Rectal smooth muscle tissue (tissue), 1 donor: ENCODE measurements around the gene PRKD1.
"Not testable (repeated sequence)": the region's sequence is repeated elsewhere in the genome, so short reads cannot be mapped to it uniquely, and the experiment has no call there.

ENCODE experiments used
- H3K27ac ChIP-seq: one replicate; pipeline ENCODE4 v1.7.0; 2013; ENCODE audit warnings: low read depth, low read length, inconsistent platforms
- H3K27me3 ChIP-seq: one replicate; pipeline ENCODE4 v1.7.0; 2013; ENCODE audit warnings: low read length; ENCODE audit not compliant: control insufficient read depth, insufficient read depth
- H3K36me3 ChIP-seq: one replicate; pipeline ENCODE4 v1.7.0; 2013; ENCODE audit warnings: low read length; ENCODE audit not compliant: control insufficient read depth, insufficient read depth
- H3K4me1 ChIP-seq: one replicate; pipeline ENCODE4 v1.7.0; 2013; ENCODE audit warnings: low read length; ENCODE audit not compliant: control insufficient read depth, insufficient read depth
- H3K4me3 ChIP-seq: one replicate; pipeline ENCODE4 v1.7.0; 2013; ENCODE audit warnings: low read length
- H3K9ac ChIP-seq: one replicate; pipeline ENCODE4 v1.7.0; 2013; ENCODE audit warnings: low read length

Gene PRKD1

DNA sequence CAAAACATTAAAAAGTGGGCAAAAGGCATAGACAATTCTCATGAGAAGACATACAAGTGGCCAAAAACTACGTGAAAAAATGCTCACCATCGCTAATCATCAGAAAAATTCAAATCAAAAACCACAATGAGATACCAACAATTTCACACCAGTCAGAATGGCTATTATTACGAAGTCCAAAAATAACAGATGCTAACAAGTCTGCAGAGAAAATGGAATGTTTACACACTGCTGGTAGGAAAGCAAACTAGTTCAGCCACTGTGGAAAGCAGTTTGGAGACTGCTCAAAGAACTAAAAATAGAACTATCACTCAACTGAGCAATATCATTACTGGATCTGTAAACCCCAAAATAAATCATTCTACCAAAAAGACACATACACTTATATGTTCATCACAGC, 76.2 kb downstream of the PRKD1 start:
- Histone ChIP-seq H3K4me3 (no peak overlapping the region), H3K27me3 (no peaks in the 10 kb centered on the region), H3K9ac (no peak overlapping the region), H3K4me1 (no peaks in the 10 kb centered on the region), H3K27ac (no peak overlapping the region), H3K36me3 (no peaks in the 10 kb centered on the region)

DNA sequence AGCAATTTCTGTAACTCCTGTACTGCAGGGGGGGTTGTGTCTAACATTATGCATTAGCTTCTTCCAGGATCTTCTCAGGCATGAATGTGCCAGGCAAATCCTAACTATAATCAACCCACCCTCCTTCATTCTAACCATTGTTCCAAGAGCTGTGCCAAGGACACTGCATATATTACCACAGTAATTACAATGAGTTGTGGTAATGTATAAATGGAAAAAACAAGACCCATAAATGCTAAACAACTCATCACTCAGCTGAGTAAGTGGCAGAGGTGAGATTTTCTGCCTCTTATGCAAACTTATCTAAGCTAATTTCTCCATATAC, 80.6 kb downstream of the PRKD1 start:
- H3K27me3 ChIP-seq = no peaks in the 10 kb centered on the region
- no peak overlapping the region for H3K9ac ChIP-seq
- no peak overlapping the region for H3K27ac ChIP-seq
- no peak overlapping the region for H3K4me3 ChIP-seq
- H3K4me1 ChIP-seq = no peaks in the 10 kb centered on the region
- H3K36me3 ChIP-seq = no peaks in the 10 kb centered on the region

- no peak overlapping the region for H3K9ac ChIP-seq
- H3K4me3 ChIP-seq = no peak overlapping the region
- H3K27me3 ChIP-seq = no peaks in the 10 kb centered on the region
- no peak overlapping the region for H3K27ac ChIP-seq
- no peaks in the 10 kb centered on the region for H3K4me1 ChIP-seq
- no peaks in the 10 kb centered on the region for H3K36me3 ChIP-seq
Measured at GRCh38 chr14:29846339-29847055, 81.2 kb downstream of the PRKD1 start.

DNA sequence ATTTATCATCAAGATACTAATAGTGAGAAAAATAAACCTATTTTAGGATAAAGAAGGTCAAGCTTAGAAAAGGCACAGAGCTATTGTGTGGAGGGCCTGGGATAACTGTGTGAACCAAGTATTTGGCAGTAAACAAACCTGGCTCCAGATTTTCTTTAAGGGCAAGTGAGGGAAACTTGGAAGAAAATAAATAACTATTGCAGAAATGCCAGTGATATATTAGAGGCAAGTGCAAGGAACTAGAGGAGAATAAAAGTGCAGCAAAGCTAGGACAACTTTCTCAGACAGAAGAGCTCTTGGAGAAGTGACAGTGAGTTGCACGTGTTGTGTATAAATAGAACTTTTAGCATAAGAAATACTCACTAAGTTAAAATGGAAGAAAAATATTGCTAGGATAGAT, 83.7 kb downstream of the PRKD1 start:
- H3K4me3 ChIP-seq = no peak overlapping the region
- H3K9ac ChIP-seq = no peak overlapping the region
- no peak overlapping the region for H3K27ac ChIP-seq
- peaks cover 2% of the 10 kb centered on the region for H3K36me3 ChIP-seq
- H3K27me3 ChIP-seq = no peaks in the 10 kb centered on the region
- H3K4me1 ChIP-seq = no peaks in the 10 kb centered on the region

DNA sequence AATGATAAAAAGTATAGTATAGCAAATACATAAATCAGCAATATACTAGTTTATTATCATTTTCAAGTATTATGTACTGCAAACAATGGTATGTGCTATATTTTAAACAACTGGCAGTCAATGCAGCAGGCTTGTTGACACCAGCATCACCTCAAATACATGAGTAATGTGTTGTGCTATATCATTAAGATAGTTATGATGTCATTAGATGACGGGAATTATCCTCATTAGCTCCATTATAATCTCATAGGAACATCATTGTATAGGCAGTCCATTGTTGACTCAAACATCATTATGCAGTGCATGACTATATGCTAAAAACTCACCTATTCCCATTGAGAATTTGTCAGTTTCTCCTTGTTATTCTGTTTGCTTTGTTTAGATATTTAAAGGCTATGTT, 85.4 kb downstream of the PRKD1 start:
- no peak overlapping the region for H3K4me3 ChIP-seq
- H3K27me3 ChIP-seq = no peaks in the 10 kb centered on the region
- peaks cover 2% of the 10 kb centered on the region for H3K36me3 ChIP-seq
- H3K27ac ChIP-seq = no peak overlapping the region
- H3K4me1 ChIP-seq = no peaks in the 10 kb centered on the region
- H3K9ac ChIP-seq = no peak overlapping the region

DNA sequence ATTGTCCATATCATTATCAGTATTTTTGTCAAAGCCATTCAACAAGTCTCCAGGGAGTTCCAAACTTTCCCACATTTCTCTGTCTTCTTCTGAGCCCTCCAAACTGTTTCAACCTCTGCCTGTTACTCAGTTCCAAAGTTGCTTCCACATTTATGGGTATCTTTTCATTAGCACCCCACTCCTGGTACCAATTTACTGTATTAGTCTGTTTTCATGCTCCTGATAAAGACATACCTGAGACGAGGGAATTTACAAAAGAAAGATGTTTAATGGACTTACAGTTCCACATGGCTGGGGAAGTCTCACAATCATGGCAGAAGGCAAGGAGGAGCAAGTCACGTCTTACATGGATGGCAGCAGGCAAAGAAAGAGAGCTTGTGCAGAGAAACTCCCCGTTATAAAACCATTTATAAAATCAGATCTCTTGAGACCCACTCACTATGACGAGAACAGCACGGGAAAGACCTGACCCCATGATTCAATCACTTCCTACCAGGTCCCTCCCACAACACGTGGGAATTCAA, 87.2 kb downstream of the PRKD1 start:
- H3K4me3 ChIP-seq = not testable (repeated sequence)

GRCh38 chr14:29839691-29840090, 88.0 kb downstream of the PRKD1 start:
- not testable (repeated sequence) for H3K36me3 ChIP-seq, H3K9ac ChIP-seq, H3K27me3 ChIP-seq, H3K27ac ChIP-seq, H3K4me1 ChIP-seq, H3K4me3 ChIP-seq

More for the DNA sequence above, 87.2 kb downstream of the PRKD1 start:
- H3K9ac ChIP-seq, H3K36me3 ChIP-seq, H3K27me3 ChIP-seq, H3K4me1 ChIP-seq, H3K27ac ChIP-seq: not testable (repeated sequence)

- no peaks in the 10 kb centered on the region for H3K4me1 ChIP-seq
- no peak overlapping the region for H3K27ac ChIP-seq
- no peak overlapping the region for H3K9ac ChIP-seq
Measured at GRCh38 chr14:29838752-29839151, 88.9 kb downstream of the PRKD1 start.

DNA sequence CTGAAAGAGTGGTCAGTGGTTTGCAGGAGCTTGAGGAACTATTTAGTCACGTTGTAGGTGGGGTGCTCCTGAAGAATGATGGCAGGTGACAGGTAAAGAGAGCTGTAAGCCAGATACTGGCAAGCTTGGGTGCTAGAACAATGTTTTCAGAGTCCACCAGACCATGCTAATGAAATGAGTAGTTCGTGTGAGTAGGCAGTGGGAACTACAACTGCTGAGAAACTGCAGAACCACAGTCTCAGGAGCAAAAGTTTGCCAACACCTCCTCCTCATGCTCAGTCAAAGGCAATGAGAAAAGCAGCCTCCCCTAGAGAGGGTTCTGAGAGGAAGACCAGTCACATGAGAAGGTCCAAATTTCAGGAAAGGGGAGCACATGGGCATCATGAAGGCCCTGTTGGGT, 91.3 kb downstream of the PRKD1 start:
- Histone ChIP-seq H3K36me3 (peaks cover 2% of the 10 kb centered on the region), H3K4me1 (no peaks in the 10 kb centered on the region), H3K4me3 (no peak overlapping the region), H3K27me3 (no peaks in the 10 kb centered on the region), H3K9ac (no peak overlapping the region), H3K27ac (no peak overlapping the region)

More at GRCh38 chr14:29838752-29839151, 88.9 kb downstream of the PRKD1 start:
- Histone ChIP-seq H3K36me3 (peaks cover 2% of the 10 kb centered on the region), H3K27me3 (no peaks in the 10 kb centered on the region), H3K4me3 (no peak overlapping the region)

GRCh38 chr14:29832042-29832441, 95.6 kb downstream of the PRKD1 start:
- Histone ChIP-seq H3K9ac (no peak overlapping the region), H3K27ac (no peak overlapping the region), H3K4me1 (no peaks in the 10 kb centered on the region), H3K36me3 (no peaks in the 10 kb centered on the region), H3K4me3 (no peak overlapping the region), H3K27me3 (no peaks in the 10 kb centered on the region)

DNA sequence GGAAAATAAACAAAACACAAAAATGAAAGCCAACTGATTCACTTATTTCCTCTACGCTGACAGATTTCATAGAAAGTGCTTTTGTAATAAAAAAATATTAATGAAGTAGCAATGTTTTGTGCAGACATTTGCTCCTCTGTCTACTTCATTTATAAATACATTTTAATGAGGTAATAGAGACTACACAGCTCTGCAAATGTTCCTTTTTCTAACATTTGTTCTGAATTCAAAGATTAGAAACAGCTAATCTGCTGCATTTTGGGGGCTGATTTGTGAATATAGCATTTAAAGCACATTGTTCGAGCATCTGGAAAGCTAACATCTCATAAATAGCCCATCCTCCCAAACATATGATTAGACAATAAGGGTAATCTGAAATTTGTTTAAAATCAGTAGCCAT, 97.8 kb downstream of the PRKD1 start:
- no peak overlapping the region for H3K27ac ChIP-seq
- H3K9ac ChIP-seq = no peak overlapping the region
- H3K27me3 ChIP-seq = no peaks in the 10 kb centered on the region
- H3K4me1 ChIP-seq = no peaks in the 10 kb centered on the region
- H3K4me3 ChIP-seq = no peak overlapping the region
- H3K36me3 ChIP-seq = no peaks in the 10 kb centered on the region

DNA sequence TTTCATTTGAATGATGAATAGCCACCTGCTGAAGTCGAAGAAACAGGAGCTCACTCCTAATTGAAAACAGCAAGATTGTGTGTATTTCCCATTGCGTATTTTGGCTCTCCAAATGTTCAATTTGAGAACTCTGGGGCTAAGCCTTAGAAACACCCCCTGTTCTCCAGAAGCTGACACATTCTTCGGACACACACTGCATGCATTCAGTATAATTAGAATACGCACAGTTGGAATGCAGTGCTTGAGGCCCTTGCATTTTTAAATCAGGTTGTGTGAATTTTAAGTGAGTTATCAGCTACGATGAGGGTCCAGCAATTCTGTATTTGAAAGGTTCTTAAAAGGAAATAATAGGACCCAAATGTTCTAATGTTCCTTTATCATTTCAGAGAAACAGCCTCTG, 103.8 kb downstream of the PRKD1 start:
- no peak overlapping the region for H3K9ac ChIP-seq

DNA sequence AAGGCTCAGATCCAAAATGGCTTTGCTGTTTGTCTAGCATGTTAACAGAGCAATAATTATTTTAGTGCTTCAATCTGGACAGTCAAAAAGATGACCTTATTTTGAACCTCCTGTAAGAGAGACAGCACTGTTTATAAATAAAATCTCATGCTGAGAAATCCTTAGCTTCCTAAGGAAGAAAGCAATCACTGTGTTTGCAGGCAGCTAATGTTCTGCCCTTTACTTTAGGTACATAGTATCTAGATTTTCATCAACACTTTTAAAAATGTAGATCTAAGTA, 105.3 kb downstream of the PRKD1 start:
- H3K4me1 ChIP-seq = peaks cover 18% of the 10 kb centered on the region
- no peak overlapping the region for H3K27ac ChIP-seq
- H3K27me3 ChIP-seq = no peaks in the 10 kb centered on the region
- H3K4me3 ChIP-seq = no peak overlapping the region
- H3K36me3 ChIP-seq = no peaks in the 10 kb centered on the region
- H3K9ac ChIP-seq = no peak overlapping the region

More for the DNA sequence above, 103.8 kb downstream of the PRKD1 start:
- H3K4me1 ChIP-seq = peaks cover 18% of the 10 kb centered on the region
- no peaks in the 10 kb centered on the region for H3K36me3 ChIP-seq
- H3K27ac ChIP-seq = no peak overlapping the region
- H3K27me3 ChIP-seq = no peaks in the 10 kb centered on the region
- H3K4me3 ChIP-seq = no peak overlapping the region
